Frontal cortex (tissue), 4 donors: ENCODE data around the gene FMO3. TPM values are rescaled to one million over a fixed set of nuclear protein-coding genes. Genes with fewer than 3 reads are reported as not detected.

ENCODE experiments used
- DNase-seq, 2 donors: peaks; one replicate each; pipeline ENCODE4 v3.0.0; 2012; ENCODE audit warnings: low spot score in 2 of 2
- FAIRE-seq: peaks from 2 replicates; lab custom pipeline; 2012; peaks lifted over from hg19 to GRCh38; lab: Jason Lieb, UNC
- total RNA-seq: library from RNA; depleted of rRNA; stranded (reverse); fragments of >200 nt; gene quantifications from one replicate; pipeline ENCODE4 v1.2.3, GENCODE V29; 2014
- donor health status: control.
- donor health status: control.
- donor health status: control.

Gene FMO3
- total RNA-seq = not detected

GRCh38 chr1:171090604-171091003, at the start of gene FMO3:
Gene FMO3 (plus strand): TSS chr1:171090905. CDS start chr1:171092659, 1,754 bp downstream.
- no peak for FAIRE-seq
- DNase-seq = no peak

DNA sequence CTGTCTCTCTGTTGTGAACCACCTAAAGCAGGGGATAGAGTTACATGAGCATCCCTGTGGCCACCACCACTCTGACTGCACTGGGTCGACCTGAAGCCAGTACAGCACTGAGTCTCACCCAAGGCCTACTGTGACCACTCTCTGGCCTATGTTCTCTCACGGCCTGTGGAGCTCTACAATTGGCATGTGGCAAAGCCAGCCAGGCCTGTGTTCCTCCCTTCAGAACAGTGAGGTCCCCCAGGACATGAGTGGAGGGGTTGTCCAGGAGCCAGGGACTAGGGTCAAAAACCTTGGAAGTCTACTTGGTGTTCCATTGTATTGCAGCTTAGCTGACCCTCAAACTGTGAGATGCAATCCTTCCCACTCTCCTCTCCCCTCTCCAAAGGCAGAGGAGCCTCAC, 42.7 kb upstream of the FMO3 start:
- DNase-seq = no peak
- FAIRE-seq = no peak

DNA sequence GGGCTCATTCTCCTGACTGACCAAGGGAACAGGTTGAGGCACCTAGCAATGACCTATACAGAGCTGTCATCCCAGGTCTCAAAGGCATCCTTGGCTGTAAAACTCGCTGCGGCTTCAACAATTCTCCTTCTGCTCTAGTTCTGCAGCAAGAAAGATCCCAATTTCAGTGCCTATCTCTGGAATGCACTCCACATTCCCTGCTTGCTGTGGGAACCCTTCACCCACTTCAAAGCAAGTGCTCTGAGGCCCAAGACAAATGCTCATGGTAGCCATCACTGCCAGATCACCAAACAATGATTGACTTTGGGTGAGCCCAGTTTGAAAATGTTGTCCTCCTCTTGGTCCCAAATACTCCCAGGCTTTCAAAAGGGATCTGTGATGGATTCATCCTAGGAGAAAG, 37.7 kb upstream of the FMO3 start:
- FAIRE-seq = no peak
- DNase-seq = no peak

- no peak for DNase-seq
- FAIRE-seq = no peak
These were observed 34.6 kb upstream of the FMO3 start for GRCh38 chr1:171055966-171056643.

DNA sequence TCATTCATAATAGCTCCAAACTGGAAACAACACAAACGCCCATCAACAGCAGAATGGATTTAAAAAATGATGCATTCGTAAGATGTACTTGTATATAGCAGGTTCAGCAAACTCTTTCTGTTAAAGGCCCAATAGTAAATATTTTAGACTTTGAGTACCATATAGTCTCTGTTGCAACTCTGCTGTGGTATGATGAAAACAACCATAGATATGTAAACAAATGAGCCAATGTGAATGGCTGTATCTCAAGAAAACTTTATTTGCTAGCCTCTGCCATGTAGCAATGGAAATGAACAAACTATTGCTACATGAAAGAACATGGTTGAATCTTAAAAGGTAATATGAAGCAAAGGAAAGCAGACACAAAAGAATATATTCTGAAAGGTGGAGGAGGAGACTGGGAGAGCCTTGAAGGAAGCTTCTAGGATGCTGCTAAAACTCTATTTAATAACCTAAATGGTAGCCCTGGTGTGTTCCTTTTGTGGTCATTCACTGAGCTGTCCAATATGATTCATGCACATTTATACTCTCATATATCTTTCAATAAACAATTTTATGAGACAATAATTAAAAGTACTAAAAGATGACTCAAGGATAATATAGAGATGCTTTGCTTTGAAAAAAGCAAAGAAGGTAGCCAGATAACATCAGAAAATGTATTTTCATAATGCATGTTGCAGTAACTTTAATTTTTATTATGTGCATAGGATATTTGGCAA, 29.1 kb upstream of the FMO3 start:
- FAIRE-seq = no peak
- DNase-seq = no peak

- no peak for FAIRE-seq
- DNase-seq = no peak
These were observed 27.8 kb upstream of the FMO3 start for GRCh38 chr1:171062902-171063301.

- FAIRE-seq (no peak), DNase-seq (no peak)
These were observed 15.7 kb upstream of the FMO3 start for GRCh38 chr1:171075041-171075440.

DNA sequence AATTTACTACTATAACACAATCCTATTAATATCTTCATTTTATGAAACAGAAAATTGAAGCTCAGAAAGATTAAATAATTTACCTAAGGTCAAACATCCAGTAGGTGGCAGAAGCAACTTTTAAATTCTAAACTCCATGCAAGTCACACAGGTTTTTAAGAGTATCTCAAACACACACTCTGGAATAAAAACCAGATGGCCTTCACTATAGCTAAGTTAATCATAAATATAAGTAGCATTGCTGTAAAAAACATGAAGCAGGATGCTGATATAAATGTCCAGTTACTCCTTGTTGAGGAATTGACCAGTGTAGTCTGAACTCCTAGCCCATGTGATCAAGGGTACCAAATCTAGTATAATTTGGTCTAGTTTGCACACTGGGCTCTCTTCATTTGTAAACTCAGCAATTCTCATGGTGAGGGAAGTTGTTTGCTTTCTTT, 9.4 kb upstream of the FMO3 start:
- DNase-seq = no peak
- no peak for FAIRE-seq

- DNase-seq = peak in 1 of 2 donors; percentile 27
- no peak for FAIRE-seq
These were observed 8.9 kb upstream of the FMO3 start for GRCh38 chr1:171081763-171082201.

DNA sequence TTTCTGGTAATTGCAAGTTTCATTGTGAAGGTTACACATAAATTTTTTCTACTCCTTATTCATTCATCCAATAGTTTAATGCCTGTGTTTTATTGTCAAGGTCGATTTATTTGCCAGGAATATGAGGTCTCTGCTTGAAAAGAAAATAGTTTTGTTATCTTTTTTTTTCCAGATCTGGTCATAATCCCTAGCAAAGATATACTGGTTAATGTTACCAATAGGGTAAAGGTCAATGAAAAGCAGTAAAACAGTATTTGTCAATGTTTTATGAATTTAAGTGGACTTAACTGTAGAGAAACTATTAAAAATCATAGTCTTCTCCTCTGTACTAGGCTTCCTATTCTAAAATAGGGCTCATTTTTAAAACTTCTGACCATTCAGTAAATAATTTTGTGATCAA, 8.1 kb upstream of the FMO3 start:
- DNase-seq = no peak
- no peak for FAIRE-seq

DNA sequence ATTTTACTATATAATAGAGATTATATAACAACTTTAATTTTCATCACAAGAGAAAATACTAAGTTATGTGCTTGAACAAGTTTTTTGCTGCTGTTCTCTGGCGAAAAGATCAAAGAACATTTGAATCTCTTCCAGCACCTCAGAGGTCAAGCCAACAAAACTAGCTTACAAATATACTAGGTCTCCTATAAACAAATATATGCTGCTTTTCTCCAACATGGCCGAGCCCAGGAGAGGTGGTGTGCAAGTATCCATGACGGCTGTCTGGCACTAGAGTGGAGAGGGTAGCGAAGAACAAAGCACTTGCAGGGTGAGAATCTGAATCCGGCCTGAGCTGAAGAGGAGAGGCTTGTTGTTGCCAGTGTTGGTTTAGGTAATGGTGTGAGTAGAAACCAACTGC, 7.5 kb upstream of the FMO3 start:
- FAIRE-seq (no peak), DNase-seq (no peak)

- FAIRE-seq = no peak
- no peak for DNase-seq
These were observed 6.6 kb upstream of the FMO3 start for GRCh38 chr1:171084091-171084490.

GRCh38 chr1:171084870-171085269, 5.8 kb upstream of the FMO3 start:
- FAIRE-seq (no peak), DNase-seq (no peak)

DNA sequence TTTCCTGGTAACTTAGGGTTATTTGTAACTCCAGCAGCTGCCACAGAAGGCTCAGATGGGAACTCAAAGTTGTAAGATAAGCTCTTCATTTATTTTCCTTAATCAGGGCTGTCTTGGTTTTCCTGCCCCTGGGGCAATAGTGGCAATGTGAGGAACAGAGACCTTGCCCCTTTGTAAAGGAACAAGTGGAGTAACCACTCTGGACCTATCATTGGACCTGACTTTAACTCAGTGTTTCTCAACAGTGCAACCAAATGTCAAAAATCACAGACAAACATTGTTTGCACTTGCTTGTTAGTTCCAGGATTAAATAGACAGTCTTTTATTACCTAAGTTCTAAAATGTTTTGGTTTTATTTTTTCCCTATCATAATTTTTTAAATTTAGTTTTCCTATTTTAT, 2.8 kb upstream of the FMO3 start:
- FAIRE-seq (no peak), DNase-seq (no peak)

DNA sequence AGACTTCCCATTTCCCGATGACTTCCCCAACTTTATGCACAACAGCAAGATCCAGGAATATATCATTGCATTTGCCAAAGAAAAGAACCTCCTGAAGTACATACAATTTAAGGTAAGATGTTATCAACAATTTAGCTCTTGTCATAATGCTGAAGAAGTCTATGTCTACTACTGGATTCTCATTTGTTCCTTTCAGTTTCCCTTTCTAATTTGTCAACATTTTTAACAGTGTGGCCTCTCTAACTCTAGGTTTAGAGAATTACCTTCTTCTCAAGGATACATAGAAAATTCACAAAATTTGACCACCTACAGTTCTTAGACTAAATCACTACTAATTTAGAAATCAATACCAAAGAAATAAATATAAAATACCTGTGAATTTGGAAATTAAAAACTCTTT, 13.2 kb downstream of the FMO3 start:
- no peak for FAIRE-seq
- DNase-seq = no peak

DNA sequence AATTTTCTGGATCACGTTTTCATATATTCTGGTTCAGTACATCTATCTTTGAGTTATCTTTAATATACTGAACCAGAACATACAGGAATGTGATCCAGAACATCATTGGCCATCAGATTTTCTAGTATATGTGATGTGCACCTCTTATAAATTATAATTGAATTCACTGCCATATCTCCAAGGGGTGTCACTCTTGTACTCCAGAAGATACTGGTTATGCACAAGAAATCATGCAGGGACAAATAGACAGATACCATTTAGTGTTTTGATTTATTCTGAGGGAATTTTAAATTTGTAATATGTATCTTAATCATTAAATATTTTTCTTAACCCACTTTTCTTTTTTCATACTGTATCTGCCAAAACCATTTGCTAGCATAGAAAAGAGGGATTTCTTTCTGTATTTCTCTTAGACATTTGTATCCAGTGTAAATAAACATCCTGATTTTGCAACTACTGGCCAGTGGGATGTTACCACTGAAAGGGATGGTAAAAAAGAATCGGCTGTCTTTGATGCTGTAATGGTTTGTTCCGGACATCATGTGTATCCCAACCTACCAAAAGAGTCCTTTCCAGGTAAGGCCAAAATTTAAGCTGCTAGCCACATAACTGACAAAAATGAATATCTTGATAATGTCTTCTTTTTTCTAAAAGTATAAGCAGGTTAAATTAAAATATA, 16.7 kb downstream of the FMO3 start:
- DNase-seq (no peak), FAIRE-seq (no peak)

- no peak for FAIRE-seq
These were observed 17.3 kb downstream of the FMO3 start for GRCh38 chr1:171107969-171108368.

DNA sequence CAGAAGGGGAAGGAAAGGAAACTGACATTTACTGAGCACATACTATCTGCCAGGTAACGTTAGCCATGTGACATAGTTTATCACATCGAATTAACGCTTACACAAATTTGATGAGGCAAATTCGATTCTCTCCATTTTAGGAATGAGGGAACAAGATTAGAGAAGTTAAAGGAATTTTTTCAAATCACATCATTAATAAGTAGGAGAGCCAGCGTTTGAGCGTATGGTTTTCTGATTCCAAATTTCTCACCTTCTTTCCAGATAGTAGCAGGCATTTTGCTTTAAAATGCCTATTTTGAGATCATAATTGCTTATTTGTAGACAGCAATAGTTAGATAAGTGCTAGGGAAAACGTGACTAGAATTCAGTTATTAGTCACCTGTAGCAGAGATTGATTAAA, 19.3 kb downstream of the FMO3 start:
- no peak for DNase-seq
- FAIRE-seq = no peak

More at GRCh38 chr1:171107969-171108368, 17.3 kb downstream of the FMO3 start:
- no peak for DNase-seq

DNA sequence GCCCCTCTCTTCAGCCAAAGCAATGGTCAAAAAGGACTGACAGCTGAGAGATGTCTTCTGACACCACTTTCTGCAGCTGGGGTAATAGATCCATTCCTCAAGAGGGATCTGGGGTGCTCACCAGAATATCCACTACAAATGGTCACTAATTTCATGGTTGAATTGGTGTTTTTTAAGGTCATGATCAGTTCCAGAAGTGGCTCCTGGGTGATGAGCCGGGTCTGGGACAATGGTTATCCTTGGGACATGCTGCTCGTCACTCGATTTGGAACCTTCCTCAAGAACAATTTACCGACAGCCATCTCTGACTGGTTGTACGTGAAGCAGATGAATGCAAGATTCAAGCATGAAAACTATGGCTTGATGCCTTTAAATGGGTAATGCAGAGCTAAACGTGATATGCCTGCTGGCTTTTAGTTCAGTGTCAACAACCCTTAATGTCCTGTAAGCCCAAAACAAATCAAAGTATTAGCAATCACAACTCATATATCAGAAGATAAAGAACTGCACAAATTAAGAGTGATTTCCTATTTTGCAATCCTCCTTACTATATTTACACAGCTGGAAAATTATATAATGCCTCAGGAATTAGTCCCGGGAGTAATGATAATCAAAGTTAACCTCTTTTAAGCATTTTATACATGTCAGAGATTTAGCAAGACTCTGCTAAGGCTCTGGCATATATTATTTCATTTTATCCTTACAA, 20.1 kb downstream of the FMO3 start:
- DNase-seq (no peak), FAIRE-seq (no peak)

DNA sequence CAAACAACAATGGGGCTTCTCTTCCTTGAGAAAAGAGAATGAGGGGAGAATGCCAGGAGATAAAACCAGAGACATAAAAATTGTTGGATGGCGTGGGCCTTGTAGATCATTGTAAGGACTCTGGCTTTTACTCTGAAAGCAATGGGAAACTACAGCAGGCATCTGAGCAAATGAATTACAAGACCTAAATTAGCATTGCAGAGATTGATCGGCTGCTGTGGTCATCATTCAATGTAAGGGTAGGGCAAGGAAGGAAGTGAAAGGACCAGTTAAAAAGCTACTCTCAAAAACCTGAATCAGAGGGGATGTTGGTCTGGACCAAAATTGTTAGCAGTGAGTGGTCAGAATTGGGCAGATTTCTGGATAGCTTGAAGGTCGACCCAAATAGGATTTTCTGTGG, 21.4 kb downstream of the FMO3 start:
- FAIRE-seq (no peak), DNase-seq (no peak)
